K562 (cell line): ENCODE data around the gene PALLD. TPM values are rescaled to one million over a fixed set of nuclear protein-coding genes. Genes with fewer than 3 reads are reported as not detected.

ENCODE experiments used
- ATAC-seq: fragments of 200-7000 bp; cut with Tn5 transposase; 3 replicates; pipeline ENCODE4 v1.9.1; 2020; ENCODE audit warnings: moderate library complexity
- BruUV-seq: library from RNA; stranded (reverse); fragments of 400-500 nt; replicated peaks from 2 replicates; lab custom pipeline; 2021; lab: Mats Ljungman, UMichigan
- CTCF ChIA-PET: fragments of 300-600 bp; formaldehyde crosslinking; extraction: SDS; loops from one replicate; lab custom pipeline; 2021; ENCODE audit warnings: low intra/inter-chr PET ratio; lab: Yijun Ruan, JAX
- POLR2A ChIA-PET: fragments of 300-600, 350-650 bp; sonication (Branson Sonifier 250); formaldehyde crosslinking; extraction: SDS; loops from one replicate; lab custom pipeline; 2021; ENCODE audit warnings: antibody characterized with exemption, inconsistent platforms; lab: Yijun Ruan, JAX
- DNase-seq, 4 experiments: peaks; one replicate each; pipeline versions ENCODE4 v3.0.0 to v3.0.0-alpha.2; 2011 to 2018; ENCODE audit warnings: low spot score in 3 of 4, mixed read lengths in 3 of 4; ENCODE audit errors: extremely low read depth in 1 of 4
- FAIRE-seq: peaks from 2 replicates; lab custom pipeline; 2011; peaks lifted over from hg19 to GRCh38; lab: Jason Lieb, UNC
- H2AFZ ChIP-seq: 2 replicates; pipeline ENCODE4 v1.6.0; 2011; ENCODE audit warnings: low read depth, low read length, control low read depth, inconsistent platforms
- H3K27ac ChIP-seq: fragments of 200-600 bp; 3 replicates; pipeline ENCODE4 v1.8.0; 2011; ENCODE audit warnings: low read depth, mild to moderate bottlenecking, control low read depth, inconsistent platforms, low read length, moderate library complexity, mixed read lengths; ENCODE audit errors: extremely low read depth
- H3K27me3 ChIP-seq, 2 experiments: fragments of 300-600 bp in 1 of 2; 2 replicates in 1 of 2; 3 replicates in 1 of 2; pipeline versions ENCODE4 v1.6.0 to v1.8.0; 2011; ENCODE audit warnings: inconsistent platforms in 2 of 2, low read length in 2 of 2, mild to moderate bottlenecking in 1 of 2, mixed read lengths in 1 of 2, moderate library complexity in 1 of 2; ENCODE audit not compliant: control insufficient read depth in 2 of 2, insufficient read depth in 2 of 2
- H3K36me3 ChIP-seq: fragments of 300-600 bp; 3 replicates; pipeline ENCODE4 v1.8.0; 2011; ENCODE audit warnings: mild to moderate bottlenecking, low read length, inconsistent platforms; ENCODE audit not compliant: control insufficient read depth, insufficient read depth
- H3K4me1 ChIP-seq, 2 experiments: fragments of 200-600 bp in 1 of 2; replicated peaks in 1 of 2; 2 replicates in 1 of 2; 3 replicates in 1 of 2; pipeline versions ENCODE4 v1.5.1 to v1.8.0; 2011; ENCODE audit warnings: inconsistent platforms in 2 of 2, low read length in 2 of 2, mild to moderate bottlenecking in 1 of 2, mixed read lengths in 1 of 2, moderate library complexity in 1 of 2; ENCODE audit not compliant: control insufficient read depth in 2 of 2, insufficient read depth in 2 of 2
- H3K4me2 ChIP-seq: 2 replicates; pipeline ENCODE4 v1.6.1; 2011; ENCODE audit warnings: low read length, control low read depth, inconsistent platforms, mixed read lengths; ENCODE audit not compliant: insufficient read depth
- H3K4me3 ChIP-seq: fragments of 200-600 bp; sonication (generic), shearing (Covaris generic); 2 replicates; pipeline ENCODE4 v1.5.1; 2016; ENCODE audit warnings: control low read depth, inconsistent platforms
- H3K79me2 ChIP-seq: fragments of 200-600 bp; 3 replicates; pipeline ENCODE4 v1.8.0; 2011; ENCODE audit warnings: low read length, inconsistent platforms; ENCODE audit not compliant: control insufficient read depth, insufficient read depth
- H3K9ac ChIP-seq, 2 experiments: 2 replicates each; pipeline versions ENCODE4 v1.6.0 to v1.6.1; 2011; ENCODE audit warnings: low read depth in 2 of 2, low read length in 2 of 2, control low read depth in 1 of 2, inconsistent platforms in 1 of 2, mild to moderate bottlenecking in 1 of 2, mixed read lengths in 1 of 2; ENCODE audit not compliant: insufficient read depth in 1 of 2
- H3K9me1 ChIP-seq: one replicate; pipeline ENCODE4 v1.6.0; 2011; ENCODE audit warnings: inconsistent platforms, mild to moderate bottlenecking, low read length, moderate library complexity; ENCODE audit not compliant: control insufficient read depth, insufficient read depth
- H3K9me3 ChIP-seq: replicated peaks from 2 replicates; pipeline ENCODE4 v1.5.1; 2011; ENCODE audit warnings: low read depth, low read length, inconsistent platforms; ENCODE audit not compliant: control insufficient read depth, insufficient read depth
- H4K20me1 ChIP-seq: replicated peaks from 2 replicates; pipeline ENCODE4 v1.6.1; 2011; ENCODE audit warnings: low read length, inconsistent platforms, mixed read lengths; ENCODE audit not compliant: control insufficient read depth, insufficient read depth
- ADNP ChIP-seq: fragments of 200-800 bp; sonication (Bioruptor generic); IDR thresholded peaks from 2 replicates; pipeline ENCODE4 v1.6.1; 2016; ENCODE audit warnings: missing genetic modification characterization, missing compliant biosample characterization
- CHD4 ChIP-seq: fragments of 200-600 bp; sonication (generic); IDR thresholded peaks from 3 replicates; pipeline ENCODE4 v1.6.1; 2012; ENCODE audit warnings: low read depth, mild to moderate bottlenecking, mixed read lengths, low read length, inconsistent platforms; ENCODE audit not compliant: insufficient read depth, insufficient replicate concordance, poor library complexity, severe bottlenecking
- GTF2F1 ChIP-seq: IDR thresholded peaks from 2 replicates; pipeline ENCODE4 v1.6.1; 2011; ENCODE audit warnings: low read depth, low read length, improper control_type of control experiment
- KLF1 ChIP-seq: fragments of 450-650 bp; IDR thresholded peaks from 2 replicates; pipeline ENCODE4 v1.6.1; 2016; ENCODE audit warnings: missing genetic modification characterization, missing compliant biosample characterization
- THRB ChIP-seq: fragments of 450-650 bp; formaldehyde crosslinking; conservative IDR thresholded peaks from 2 replicates; pipeline ENCODE4 v1.4.0; 2022; ENCODE audit warnings: mild to moderate bottlenecking, missing genetic modification characterization
- ZBTB11 ChIP-seq, 3 experiments: fragments of 200-800 bp in 1 of 3; fragments of 250-450 bp in 1 of 3; fragments of 450-650 bp in 1 of 3; sonication (Bioruptor Pico) in 1 of 3; sonication (Bioruptor generic) in 1 of 3; formaldehyde crosslinking in 1 of 3; IDR thresholded peaks; 2 replicates each; pipeline versions ENCODE4 v1.6.1 to v1.8.0; 2016 to 2022; ENCODE audit warnings: mild to moderate bottlenecking in 2 of 3, missing genetic modification characterization in 2 of 3, missing compliant biosample characterization in 1 of 3, moderate library complexity in 1 of 3
- ZNF589 ChIP-seq: fragments of 200-800 bp; sonication (Bioruptor generic); IDR thresholded peaks from 2 replicates; pipeline ENCODE4 v1.6.1; 2016; ENCODE audit warnings: low read depth, missing genetic modification characterization, missing compliant biosample characterization
- WGBS: fragments of 100-300 bp; shearing (Covaris generic); methylation state at CpG from one replicate; pipeline ENCODE4 v1.1.6; 2016; ENCODE audit warnings: low coverage, mixed read lengths; ENCODE audit not compliant: insufficient coverage; ENCODE audit errors: missing lambda C conversion rate; 5-methylcytosine and 5-hydroxymethylcytosine counted together
- in situ Hi-C: fragments of 300-500 bp; cut with MboI; formaldehyde crosslinking; loops from 4 replicates; pipeline ENCODE4 v1.15.0; 2018; ENCODE audit warnings: inconsistent platforms, mixed read lengths
- intact Hi-C: fragments of 100-400 bp; cut with micrococcal nuclease; formaldehyde crosslinking; loops from 2 replicates; pipeline ENCODE4 v1.14.2; 2022
- polyA plus RNA-seq, 8 experiments: library from polyadenylated mRNA; depleted of rRNA in 4 of 8; stranded (reverse) in 5 of 8; unstranded in 3 of 8; fragments of >200 nt; fragmentation: Nextera tagmentation in 2 of 8; fragmentation: Illumina TruSeq in 1 of 8; extraction: Ambion mirVana in 2 of 8; extraction: Trizol in 1 of 8; gene quantifications; 2 replicates each; pipeline versions ENCODE4 v1.2.1 to v1.2.3, GENCODE V29; 2011 to 2014; ENCODE audit warnings: inconsistent platforms in 1 of 8, missing spikeins in 1 of 8
- total RNA-seq, 7 experiments: library from RNA; depleted of rRNA in 6 of 7; stranded (reverse); fragments of >200 nt in 6 of 7; fragmentation: Illumina TruSeq in 2 of 7; extraction: Trizol in 2 of 7; gene quantifications; 2 replicates each; pipeline versions ENCODE4 v1.2.1 to v1.2.3, GENCODE V29; 2011 to 2021; ENCODE audit warnings: low replicate concordance in 1 of 7

Gene PALLD
- total and polyA plus RNA-seq, 9 of the 15 experiments (the other 6 are each of a cell fraction or from before 2014, with no cell fraction given) = 0.01 to 0.35 (median 0.06) TPM; not detected in 3

- no peak overlapping the region for H3K9ac ChIP-seq
- WGBS = 2% methylated on average over 3 of the region's 3 CpGs
- H3K4me1 ChIP-seq = no peaks in the 10 kb centered on the region
- H3K9me1 ChIP-seq = no peaks in the 10 kb centered on the region
- DNase-seq (no peak), ATAC-seq (no peak), FAIRE-seq (no peak)
- no peaks in the 10 kb centered on the region for H4K20me1 ChIP-seq
- H3K4me2 ChIP-seq = no peak overlapping the region
- no peaks in the 10 kb centered on the region for H3K27me3 ChIP-seq
- H2AFZ ChIP-seq = no peak overlapping the region
- intact Hi-C loops = no loop called here
- no peaks in the 10 kb centered on the region for H3K79me2 ChIP-seq
- H3K9me3 ChIP-seq = no peaks in the 10 kb centered on the region
- in situ Hi-C loops = no loop called here
- H3K4me3 ChIP-seq = no peak overlapping the region
- POLR2A ChIA-PET = no interaction called here
- H3K27ac ChIP-seq = no peak overlapping the region
- H3K36me3 ChIP-seq = no peaks in the 10 kb centered on the region
- CTCF ChIA-PET = no interaction called here
- no TSS peak for BruUV-seq
- no peak for TF ChIP-seq THRB (CRISPR knock-in tag)
- TF ChIP-seq CHD4 = no peak
- TF ChIP-seq ADNP (tag) = no peak
- TF ChIP-seq ZNF589 (CRISPR knock-in tag) = no peak
- no peak for TF ChIP-seq ZBTB11 (CRISPR knock-in tag; IDR thresholded peaks at IDR 0.05)
- TF ChIP-seq GTF2F1 = no peak
- no peak for TF ChIP-seq KLF1 (tag)
Measured at GRCh38 chr4:168656946-168657473, 160.2 kb downstream of the PALLD start.
